ENCODE results near the gene TREML4. TPM values are rescaled to one million over a fixed set of nuclear protein-coding genes. Genes with fewer than 3 reads are reported as not detected.

TREML4 gene
- total RNA-seq, 1 donor from 2014 or later = not detected

DNA sequence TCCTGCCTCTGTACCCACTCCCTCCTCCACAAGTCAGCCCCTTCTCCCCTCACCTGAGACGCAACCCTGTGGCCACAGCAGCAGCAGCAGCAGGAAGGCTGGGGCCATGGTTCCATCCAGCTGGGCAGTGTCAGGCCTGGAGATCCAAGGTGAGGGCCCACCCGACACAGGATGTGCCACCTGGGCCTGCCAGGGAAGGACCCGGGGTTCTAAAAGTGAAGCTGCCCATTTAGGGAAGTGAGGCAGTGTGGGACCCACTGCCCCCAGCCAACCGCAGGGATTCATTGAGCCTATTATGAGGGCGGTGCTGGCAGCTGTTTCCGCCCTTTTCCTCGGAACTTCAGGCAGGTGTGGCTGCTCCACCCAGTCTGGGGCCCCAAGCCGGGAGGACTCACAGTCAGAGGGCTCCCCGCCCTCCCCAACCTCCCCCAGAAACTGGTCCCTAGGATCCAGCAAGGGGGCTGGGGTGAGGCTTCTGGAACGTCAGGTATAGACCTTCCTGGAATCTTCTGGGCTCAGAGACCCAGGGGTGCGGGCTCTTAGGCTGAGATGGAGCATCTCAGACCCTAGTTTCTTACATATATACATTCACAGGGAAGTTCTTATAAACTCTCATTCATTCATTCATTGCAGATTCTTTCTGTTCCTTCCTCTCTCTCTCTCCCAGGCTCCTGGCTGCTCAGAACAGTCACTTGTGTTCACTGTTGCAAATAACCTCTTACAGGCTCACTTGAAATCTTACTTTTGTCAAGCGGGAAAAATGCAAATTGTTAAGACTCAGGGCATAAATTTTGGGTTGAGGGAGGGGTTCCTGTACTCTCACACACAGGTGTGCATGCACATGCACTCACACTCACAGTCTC is 27.0 kb upstream of the TREML4 start, which contains the start of gene TREML2:
Gene TREML2 (minus strand): TSS at position 249 of the 863 bp plus-strand sequence. CDS start 141 bp downstream, at position 108.
- peak; percentile 89 for DNase-seq (ENCODE audit: low spot score)

DNA sequence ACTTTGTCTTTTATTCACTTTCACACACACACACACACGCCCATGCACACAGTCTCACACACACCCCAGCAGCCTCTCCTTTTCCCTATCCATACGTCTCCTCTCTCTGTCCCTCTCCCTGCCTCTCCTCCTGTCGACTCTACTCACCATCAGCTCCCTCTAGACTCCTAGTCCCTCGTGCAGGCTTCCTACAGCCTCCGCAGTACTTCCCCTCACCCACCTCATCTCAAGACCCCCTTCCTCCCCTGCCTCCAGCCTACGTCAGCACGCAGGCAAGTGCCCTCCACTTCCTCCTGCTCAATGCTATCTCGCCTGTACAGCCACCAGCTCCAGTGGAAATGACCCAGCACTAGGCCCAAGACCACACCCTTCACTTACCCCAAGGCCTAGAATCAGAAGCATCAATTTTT is 26.4 kb upstream of the TREML4 start:
- DNase-seq (ENCODE audit: low spot score) = no peak
- intact Hi-C loops (cut with DNase I) = no loop called here

More for the DNA sequence above, 27.0 kb upstream of the TREML4 start, which contains the start of gene TREML2:
- intact Hi-C loops (cut with DNase I) = no loop called here

DNA sequence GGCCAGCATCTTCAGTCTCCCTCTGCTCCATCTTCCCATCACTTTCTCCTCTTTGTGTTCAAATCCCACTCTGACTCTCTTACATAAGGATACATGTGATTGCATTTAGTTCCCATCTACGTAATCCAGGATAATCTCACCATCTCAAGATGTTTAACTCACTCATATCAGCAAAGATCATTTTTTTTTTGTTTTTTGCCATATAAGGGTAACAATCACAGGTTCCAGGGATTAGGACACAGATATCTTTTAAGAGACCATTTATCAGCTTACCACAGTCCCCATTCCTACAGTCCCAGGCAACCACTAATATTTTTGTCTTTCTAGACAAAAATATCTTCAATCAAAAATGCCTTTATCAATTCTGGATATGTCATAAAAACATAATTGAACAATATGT is 24.0 kb upstream of the TREML4 start:
- no peak for DNase-seq (ENCODE audit: low spot score)
- intact Hi-C loops (cut with DNase I) = no loop called here

DNA sequence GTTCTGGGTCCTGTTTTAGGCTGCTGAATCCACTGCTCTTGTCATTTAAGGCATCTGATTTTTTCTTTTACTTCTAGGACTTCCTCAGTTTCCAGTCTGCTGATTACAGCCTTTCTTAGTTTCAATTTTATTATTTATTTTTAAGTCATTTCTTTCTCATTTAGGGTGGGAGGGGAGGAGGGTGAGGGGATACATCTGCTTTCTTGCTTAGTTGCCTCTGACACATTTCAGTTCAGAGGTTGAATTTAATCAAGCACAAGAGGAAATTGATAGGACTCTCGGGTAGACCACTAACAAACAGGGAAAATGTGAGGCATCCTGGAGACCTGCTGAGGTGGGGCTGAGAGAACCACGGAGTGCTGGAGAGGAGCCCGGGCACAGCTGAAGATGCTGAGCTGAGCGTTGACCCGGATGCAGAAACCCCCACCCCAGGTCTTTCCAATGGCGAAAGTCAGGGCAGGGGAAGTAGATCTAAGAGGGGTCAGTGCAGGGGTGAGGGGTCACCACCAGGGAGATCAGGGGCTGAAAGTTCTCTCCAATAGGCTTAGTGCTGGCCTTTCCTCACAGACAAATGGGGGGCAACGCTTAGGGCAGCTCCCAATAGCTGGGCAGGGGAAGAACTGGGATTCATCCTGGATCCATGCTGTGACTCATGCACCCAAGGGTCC is 19.6 kb upstream of the TREML4 start:
- no peak for DNase-seq (ENCODE audit: low spot score)

DNA sequence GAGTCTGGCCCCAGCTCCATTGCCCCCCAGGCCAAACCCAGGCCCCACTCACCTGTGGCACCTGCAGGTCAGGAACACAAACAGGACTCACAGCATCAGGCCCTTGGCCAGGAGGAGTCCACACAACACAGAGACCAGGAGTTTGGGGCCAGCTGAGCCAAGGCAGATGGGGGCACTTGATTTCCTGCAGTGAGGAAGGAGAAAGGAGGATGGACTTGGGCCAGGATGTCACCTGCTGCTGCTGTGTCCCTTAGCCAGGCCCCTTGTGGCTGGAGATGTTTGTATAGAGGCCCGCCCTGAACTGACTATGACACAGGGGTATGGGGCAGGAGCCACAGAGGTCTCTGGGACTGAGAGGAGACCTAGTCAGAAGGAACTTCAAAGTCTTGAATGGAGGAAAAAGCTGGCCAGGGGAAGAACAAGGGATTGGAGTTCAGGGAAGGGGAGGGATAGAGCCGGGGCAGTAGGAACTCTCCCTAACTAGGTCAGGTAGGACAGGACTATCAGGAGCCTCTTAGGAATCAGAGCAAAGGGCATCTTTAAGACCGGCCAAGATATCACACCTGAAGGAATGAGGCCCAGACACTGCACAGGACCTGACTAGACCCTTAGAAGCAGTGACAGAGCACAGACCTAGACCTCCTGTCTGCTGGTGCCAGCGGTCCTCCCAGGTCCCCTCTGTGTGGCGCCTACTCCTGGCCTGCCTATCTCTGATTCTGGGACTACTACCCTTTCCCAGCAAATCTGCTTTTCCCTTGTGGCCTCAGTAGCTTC is 18.4 kb upstream of the TREML4 start:
- intact Hi-C loops (cut with DNase I) = no loop called here
- DNase-seq (ENCODE audit: low spot score) = no peak

More for the DNA sequence above, 19.6 kb upstream of the TREML4 start:
- intact Hi-C loops (cut with DNase I) = no loop called here

DNA sequence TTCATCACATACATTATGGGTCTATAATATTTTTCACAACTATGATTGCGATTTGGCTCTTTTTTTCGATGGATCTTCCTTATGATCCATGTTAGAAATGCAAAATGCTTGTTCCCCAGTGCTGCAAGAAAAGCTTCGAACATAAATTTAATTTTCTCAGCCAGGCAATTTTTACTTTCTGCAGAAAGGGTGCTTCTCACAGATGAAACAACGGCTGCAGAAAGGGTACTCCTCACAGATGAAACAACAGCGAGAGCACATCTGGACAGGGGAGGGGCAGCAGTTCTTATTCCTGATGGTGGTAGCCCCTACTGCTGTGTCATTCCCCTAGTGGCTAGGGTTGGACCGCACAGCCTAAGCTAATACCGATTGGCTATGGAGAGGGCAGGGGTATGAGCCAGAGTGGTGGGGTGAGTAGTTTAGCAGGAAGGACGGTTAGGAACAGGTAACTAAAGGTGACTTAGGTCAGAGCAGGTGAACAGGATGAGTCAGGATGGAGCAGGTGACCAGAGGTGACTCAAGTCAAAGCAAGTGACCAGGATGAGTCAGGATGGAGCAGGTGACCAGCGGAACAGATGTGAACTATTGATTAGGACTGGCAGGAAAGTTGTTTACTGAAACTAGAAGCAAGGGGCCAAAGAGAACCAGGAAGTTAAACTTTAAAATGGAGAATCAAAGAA is 13.4 kb upstream of the TREML4 start:
- intact Hi-C loops (cut with DNase I) = no loop called here
- no peak for DNase-seq (ENCODE audit: low spot score)

DNA sequence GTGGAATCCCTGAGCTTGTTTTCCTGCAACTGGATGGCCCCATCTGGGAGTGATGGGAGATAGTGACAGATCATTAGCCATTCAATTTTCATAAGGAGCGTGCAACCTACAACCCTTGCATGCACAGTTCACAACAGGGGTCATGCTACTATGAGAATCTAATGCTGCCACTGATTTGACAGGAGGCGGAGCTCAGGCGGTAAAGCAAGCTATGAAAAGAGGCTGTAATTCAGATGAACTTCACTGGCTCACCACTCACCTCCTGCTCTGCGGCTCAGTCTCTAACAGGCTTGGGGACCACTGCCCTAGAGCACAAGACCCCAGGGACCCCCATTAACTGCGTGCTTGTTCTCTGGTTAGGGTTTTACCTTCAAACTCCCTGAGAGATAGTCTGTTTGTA is 12.4 kb upstream of the TREML4 start:
- intact Hi-C loops (cut with DNase I) = no loop called here
- DNase-seq (ENCODE audit: low spot score) = no peak

DNA sequence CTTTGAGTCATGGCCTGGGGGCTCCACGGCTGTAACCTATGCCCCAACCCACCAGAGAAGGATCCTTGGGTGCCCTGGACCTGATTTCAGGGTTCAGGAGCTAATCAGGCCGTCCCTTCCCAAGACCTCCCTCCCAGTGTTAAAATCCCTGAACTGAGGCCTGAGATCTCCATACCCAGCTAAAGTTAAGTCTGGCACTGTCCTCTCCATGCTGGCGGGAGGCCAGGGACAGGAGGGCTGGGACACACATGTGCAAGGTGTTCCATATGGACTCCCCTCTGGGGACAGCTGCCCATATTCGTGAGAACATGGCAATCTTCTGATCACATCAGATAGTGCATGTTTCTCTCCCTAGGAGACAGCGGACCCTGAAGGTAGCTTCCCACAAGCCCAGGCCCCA is 11.5 kb upstream of the TREML4 start:
- no peak for DNase-seq (ENCODE audit: low spot score)
- intact Hi-C loops (cut with DNase I) = no loop called here

DNA sequence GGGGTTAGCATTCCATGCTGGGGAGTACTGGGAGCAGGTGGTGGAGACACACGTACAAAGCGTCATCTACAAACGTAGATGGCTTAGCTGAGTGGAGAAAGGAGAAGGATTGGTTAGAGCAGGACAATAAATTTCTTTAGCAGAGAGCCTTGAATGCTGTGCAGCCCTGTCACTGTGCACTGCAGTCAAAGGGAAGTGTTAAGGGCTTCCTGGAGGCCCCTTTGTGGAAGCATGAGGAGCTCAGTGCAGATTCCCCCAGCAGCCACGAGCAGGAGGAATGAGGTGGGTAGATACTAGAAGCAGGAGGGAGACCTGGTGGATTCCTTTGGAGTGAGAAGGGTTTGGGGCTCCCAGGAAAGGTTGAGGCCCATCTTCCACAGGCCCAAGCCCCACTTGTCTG is 6.1 kb upstream of the TREML4 start:
- DNase-seq (ENCODE audit: low spot score) = no peak
- intact Hi-C loops (cut with DNase I) = no loop called here

DNA sequence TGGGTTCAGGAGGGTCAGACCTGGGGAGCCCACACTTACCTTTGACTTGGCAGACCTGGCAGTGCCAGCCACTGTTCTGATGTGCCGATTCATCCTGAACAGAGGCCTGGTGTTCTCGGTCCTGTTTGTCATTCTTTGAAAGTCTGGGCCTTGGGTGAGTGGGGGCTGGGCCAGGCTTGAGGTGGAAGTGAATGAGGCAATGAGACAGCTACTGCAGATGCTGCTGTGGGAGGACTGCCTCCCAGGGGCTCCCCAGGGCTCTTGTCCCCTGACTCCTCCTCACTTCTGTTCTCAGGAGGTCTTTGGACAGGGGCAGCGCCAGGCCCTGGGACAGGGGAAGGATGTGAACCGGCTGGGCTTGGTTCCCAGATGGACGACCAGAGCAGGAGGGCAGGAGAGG is 5.6 kb upstream of the TREML4 start:
- no peak for DNase-seq (ENCODE audit: low spot score)
- intact Hi-C loops (cut with DNase I) = no loop called here

DNA sequence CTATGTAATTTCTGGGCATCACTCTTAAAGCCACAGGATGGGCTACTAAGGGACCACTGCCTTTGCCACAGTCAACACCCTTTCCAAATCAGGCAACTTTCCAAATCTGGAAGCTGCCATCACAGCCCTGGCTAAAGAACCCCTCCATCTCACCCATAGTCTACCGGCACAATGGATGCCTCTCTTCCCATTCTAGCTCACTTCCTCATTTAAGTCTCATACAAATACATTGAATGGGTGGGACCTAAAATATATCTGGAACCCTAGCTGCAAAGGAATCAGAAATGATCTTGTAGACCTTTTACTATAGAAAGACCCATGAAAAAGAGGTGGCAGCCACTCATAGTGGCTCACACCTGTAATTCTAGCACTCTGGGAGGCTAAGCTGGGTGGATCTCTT is 3.3 kb upstream of the TREML4 start:
- DNase-seq (ENCODE audit: low spot score) = no peak
- intact Hi-C loops (cut with DNase I) = no loop called here

DNA sequence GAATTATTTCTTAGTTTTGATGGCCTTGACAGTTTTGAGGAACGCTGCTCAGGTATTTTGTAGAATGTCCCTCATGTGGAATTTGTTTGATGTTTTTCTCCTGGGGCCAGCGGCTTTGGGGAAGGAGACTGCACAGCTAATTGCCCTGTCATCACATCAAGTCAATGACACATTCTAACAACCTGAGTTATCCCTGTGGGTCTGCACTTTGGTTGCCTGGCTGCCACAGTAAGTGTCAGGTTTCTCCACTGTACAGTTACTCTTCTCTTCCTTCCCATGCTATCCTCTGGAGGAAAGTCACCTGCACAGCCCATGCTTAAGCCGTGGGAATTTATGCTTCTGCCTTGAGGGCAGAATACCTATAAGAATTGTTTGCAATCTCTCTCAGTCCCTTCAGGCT is 1.4 kb upstream of the TREML4 start:
- no peak for DNase-seq (ENCODE audit: low spot score)
- intact Hi-C loops (cut with DNase I) = no loop called here

DNA sequence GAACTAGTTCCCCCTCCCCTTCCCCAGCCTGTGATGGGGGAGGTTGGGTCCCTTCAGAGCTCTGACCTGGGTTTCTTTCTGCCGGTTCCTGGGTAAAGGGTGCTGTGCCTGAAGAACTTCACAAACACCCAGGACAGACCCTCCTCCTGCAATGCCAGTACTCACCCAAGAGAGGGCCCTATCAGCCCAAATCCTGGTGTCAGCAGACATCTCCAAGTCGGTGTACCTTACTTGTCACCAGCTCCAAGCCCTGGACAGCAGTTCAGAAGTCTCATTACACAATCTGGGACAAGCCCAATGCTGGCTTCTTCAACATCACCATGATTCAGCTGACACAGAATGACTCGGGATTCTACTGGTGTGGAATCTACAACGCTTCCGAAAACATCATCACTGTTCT is 467 bp downstream of the TREML4 start:
- intact Hi-C loops (cut with DNase I) = no loop called here
- DNase-seq (ENCODE audit: low spot score) = no peak

DNA sequence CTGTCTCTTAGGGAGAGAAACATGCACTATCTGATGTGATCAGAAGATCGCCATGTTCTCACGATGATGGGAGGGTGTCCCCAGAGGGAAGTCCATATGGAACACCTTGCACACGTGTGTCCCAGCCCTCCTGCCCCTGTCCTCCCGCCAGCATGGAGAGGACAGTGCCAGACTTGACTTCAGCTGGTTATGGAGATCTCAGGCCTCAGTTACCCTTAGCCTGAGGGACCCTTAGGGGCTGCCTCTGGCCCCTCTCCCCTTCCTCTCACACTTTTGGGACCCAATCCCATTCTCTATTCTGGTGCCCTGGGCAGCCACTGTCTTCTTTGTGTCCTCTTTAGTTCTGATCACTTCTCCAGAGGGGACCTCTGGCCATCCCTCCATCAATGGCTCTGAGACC is 1.6 kb downstream of the TREML4 start:
- DNase-seq (ENCODE audit: low spot score) = no peak
- intact Hi-C loops (cut with DNase I) = no loop called here

DNA sequence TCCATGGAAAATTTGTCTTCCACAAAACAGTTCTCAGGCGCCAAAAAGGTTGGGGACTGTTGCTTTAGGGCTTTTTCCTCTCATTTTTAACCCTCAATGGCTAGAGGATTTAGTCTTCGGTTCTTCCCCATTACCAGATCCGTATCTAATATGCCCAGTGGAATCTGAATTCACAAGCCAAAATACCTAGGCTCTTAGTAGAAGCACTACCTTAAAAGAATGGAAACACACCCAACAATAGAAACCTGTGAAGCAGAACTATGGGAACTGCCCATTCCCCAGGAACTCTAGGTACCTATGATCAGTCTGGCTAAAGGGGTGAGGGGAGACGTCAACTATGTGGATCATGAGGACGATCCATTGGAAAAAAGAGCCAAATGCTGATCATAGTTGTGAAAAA is 3.1 kb downstream of the TREML4 start:
- DNase-seq (ENCODE audit: low spot score) = no peak
- intact Hi-C loops (cut with DNase I) = no loop called here

DNA sequence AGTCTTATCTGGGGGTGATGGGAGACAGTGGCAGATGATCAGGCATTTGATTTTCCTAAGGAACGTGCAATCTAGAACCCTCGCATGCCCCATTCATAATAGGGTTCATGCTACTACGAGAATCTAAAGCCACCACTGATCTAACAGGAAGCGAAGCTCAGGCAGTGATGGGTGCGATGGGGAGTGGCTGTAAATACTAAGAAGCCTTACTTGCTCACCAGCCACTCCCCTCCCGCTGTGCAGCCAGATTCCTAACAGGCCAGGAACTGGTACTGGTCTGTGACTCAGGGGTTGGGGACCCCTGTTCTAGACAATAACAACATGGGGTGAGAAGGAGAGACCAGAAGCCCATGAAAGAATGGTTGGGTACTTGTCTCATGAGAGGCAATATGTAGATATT is 4.5 kb downstream of the TREML4 start:
- intact Hi-C loops (cut with DNase I) = no loop called here
- no peak for DNase-seq (ENCODE audit: low spot score)

DNA sequence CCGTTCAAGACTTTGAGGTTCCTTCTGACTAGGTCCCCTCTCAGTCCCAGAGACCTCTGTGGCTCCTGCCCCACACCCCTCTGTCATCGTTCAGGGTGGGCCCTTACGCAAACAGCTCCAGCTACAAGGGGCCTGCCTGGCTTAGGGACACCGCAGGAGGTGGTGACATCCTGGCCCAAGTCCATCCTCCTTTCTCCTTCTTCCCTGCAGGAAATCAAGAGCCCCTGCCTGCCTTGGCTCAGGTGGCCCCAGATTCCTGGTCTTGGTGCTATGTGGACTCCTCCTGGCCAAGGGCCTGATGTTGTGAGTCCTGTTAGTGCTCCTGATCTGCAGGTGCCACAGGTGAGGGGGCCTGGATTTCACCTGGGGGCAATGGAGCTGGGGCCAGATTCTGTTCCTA is 8.1 kb downstream of the TREML4 start:
- intact Hi-C loops (cut with DNase I) = no loop called here
- DNase-seq (ENCODE audit: low spot score) = no peak

DNA sequence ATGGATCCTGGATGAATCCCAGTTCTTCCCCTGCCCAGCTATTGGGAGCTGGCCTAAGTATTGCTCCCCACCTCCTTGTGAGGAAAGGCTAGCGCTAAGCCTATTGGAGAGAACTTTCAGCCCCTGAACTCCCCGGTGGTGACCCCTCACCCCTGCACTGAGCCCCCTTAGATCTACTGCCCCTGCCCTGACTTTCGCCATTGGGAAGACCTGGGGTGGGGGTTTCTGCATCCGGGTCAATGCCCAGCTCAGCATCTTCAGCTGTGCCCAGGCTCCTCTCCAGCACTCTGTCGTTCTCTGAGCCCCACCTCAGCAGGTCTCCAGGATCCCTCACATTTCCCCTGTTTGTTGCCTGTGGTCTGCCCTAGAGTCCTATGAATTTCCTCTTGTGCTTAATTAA is 9.0 kb downstream of the TREML4 start:
- no peak for DNase-seq (ENCODE audit: low spot score)
- intact Hi-C loops (cut with DNase I) = no loop called here

DNA sequence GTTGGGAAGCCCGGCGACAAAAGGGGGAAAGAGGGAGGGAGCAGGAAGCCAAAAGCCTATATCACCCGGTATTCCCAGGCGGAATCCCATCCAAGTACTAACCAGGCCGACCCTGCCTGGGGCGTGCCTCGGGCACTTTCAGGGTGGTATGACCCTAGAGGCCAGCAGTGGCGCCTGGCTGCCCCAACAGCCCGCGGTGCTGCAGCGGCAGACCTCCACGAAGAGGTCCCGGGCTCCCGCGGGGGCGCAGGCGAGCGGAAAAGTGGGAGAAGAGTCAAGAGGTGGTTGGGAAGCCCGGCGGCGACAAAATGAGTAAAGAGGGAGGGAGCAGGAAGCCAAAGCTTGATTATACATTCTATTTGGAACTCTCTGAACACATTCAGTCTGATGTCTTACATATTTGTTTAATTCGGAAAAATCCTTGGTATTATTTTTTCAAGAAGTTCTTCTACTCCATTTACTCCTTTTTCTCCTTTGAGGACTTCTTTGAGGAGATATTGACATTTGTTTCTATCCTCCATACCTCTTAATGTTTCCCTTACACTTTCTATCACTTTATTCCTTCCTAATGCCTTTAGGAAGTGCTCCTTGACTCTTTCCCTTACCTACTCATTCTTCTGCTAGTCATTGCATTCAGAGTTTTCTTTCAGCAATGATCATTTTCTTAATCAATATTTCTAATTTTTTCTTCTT is 11.5 kb downstream of the TREML4 start:
- intact Hi-C loops (cut with DNase I) = no loop called here
- DNase-seq (ENCODE audit: low spot score) = no peak

Measured in cardiac septum (tissue), 1 donor.